ENCODE measurements around the gene MAPK4. TPM values are rescaled to one million over a fixed set of nuclear protein-coding genes. Genes with fewer than 3 reads are reported as not detected.

Gene MAPK4
- total and polyA plus RNA-seq, 10 of the 15 experiments (the other 5 are each of a cell fraction or from before 2014, with no cell fraction given) = 0.03 to 0.11 (median 0.06) TPM; not detected in 4

DNA sequence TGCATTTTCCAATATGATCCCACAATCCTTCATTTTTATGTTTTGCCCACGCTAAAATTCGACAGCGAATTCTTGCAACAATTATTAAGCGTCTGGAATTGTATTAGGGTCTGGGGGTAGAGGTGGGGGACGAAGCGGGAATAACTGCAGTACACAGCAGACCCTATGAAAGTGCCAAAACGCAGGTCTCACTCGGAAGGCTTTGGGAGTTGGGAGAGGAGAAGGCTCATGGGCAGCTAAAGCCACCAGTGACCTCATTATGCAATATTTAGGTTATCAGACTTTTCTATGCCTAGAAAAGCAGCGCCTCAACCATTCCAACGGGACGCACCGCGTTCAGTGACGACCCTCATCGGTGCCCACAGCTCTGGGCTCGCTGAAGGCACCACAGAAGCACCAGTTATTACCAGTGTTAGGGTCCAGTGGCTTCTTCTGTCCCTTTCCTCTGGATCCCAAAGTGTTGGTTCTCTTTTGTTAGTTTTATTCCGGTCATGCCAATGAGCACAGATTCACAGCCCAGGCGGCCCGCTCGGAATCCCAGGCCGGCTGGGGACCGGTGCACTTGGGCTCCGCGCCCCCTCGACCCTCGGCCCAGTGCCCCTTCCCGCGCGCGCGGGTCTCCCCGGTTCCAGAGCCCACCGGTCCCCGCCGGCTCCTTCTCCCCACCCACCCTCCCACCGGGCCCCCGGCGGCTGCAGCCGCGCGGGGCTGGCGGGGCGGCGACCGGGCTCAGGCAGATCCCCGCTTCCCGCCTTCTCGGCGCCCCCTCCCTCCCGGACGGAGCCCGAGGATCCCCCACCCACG is 737 bp upstream of the MAPK4 start:
- Histone ChIP-seq H3K9ac (ENCODE audit: control insufficient read depth, insufficient read depth, low read length) (no peak overlapping the region), H3K4me3 (no peak overlapping the region), H2AFZ (ENCODE audit: control insufficient read depth, low read depth, low read length) (no peak overlapping the region), H3K36me3 (ENCODE audit: control insufficient read depth in 2 of 2, insufficient read depth in 2 of 2, low read length in 1 of 2) (no peaks in the 10 kb centered on the region), H3K27me3 (replicated peaks in 1 of 2; ENCODE audit: control insufficient read depth in 2 of 2, insufficient read depth in 2 of 2, low read length in 1 of 2) (peaks cover 13 to 15% of the 10 kb centered on the region in 2 experiments), H3K9me3 (replicated peaks; ENCODE audit: control insufficient read depth, insufficient read depth, low read length) (no peaks in the 10 kb centered on the region; the same call in 1 of the 3 replicates), H3K79me2 (ENCODE audit: control insufficient read depth, insufficient read depth, low read length) (no peaks in the 10 kb centered on the region), H4K20me1 (ENCODE audit: control insufficient read depth, insufficient read depth) (no peaks in the 10 kb centered on the region), H3K4me1 (ENCODE audit: control insufficient read depth, insufficient read depth, low read length) (no peaks in the 10 kb centered on the region), H3K27ac (ENCODE audit: control insufficient read depth, insufficient read depth) (no peak overlapping the region), H3K4me2 (ENCODE audit: control insufficient read depth, insufficient read depth) (no peak overlapping the region)
- ChIA-PET CTCF (no interaction called here), RAD21 (ENCODE audit: unreplicated experiment) (no interaction called here), POLR2A (no interaction called here), SMC1A (ENCODE audit: uncharacterized antibody, unreplicated experiment) (no interaction called here)
- DNase-seq (ENCODE audit: low read depth, low spot score) (no peak), ATAC-seq (no peak), FAIRE-seq (no peak)
- in situ Hi-C loops (cut with MboI) (no loop called here), intact Hi-C loops (cut with micrococcal nuclease; ENCODE audit: unreplicated experiment) (no loop called here)
- TF ChIP-seq EGR1 (IDR thresholded peaks at IDR 0.05; ENCODE audit: borderline replicate concordance in 1 of 2, low read depth in 2 of 2, low read length in 2 of 2) (no peak), NFIC (IDR thresholded peaks at IDR 0.05; ENCODE audit: low read depth, low read length) (no peak), ZNF384 (IDR thresholded peaks at IDR 0.05; ENCODE audit: borderline replicate concordance, low read depth, low read length) (no peak), SP1 (IDR thresholded peaks at IDR 0.05; ENCODE audit: low read depth, low read length) (no peak), TCF3 (IDR thresholded peaks at IDR 0.05; ENCODE audit: borderline replicate concordance, insufficient read depth, low read depth, low read length) (no peak)
- TF ChIP-seq, protein P1, sequence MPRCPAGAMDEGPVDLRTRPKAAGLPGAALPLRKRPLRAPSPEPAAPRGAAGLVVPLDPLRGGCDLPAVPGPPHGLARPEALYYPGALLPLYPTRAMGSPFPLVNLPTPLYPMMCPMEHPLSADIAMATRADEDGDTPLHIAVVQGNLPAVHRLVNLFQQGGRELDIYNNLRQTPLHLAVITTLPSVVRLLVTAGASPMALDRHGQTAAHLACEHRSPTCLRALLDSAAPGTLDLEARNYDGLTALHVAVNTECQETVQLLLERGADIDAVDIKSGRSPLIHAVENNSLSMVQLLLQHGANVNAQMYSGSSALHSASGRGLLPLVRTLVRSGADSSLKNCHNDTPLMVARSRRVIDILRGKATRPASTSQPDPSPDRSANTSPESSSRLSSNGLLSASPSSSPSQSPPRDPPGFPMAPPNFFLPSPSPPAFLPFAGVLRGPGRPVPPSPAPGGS (IDR thresholded peaks at IDR 0.05; ENCODE audit: borderline replicate concordance, insufficient read depth, low read depth, low read length, poor library complexity, severe bottlenecking) = no peak
- 42% methylated on average over 31 of the region's 53 CpGs for WGBS (ENCODE audit: insufficient coverage, insufficient replicate concordance, low lambda C conversion rate, missing lambda C conversion rate)
- BruUV-seq (replicated peaks) = no TSS peak

Data from GM12878 (cell line).